Sigmoid colon (tissue), 7 donors: ENCODE data around the gene MAGT1. TPM values are rescaled to one million over a fixed set of nuclear protein-coding genes. Genes with fewer than 3 reads are reported as not detected.
"Not testable (repeated sequence)": the region's sequence is repeated elsewhere in the genome, so short reads cannot be mapped to it uniquely, and the experiment has no call there.

ENCODE experiments used
- DNase-seq: peaks from one replicate; pipeline ENCODE4 v3.0.0-alpha.2; 2019
- H3K27ac ChIP-seq, 4 donors: fragments of 200-600 bp; sonication (generic); one replicate each; pipeline ENCODE4 v1.5.1; 2016 to 2019; ENCODE audit warnings: mild to moderate bottlenecking in 1 of 4
- H3K27me3 ChIP-seq, 3 donors: fragments of 200-600 bp; sonication (generic); one replicate each; pipeline ENCODE4 v1.5.1; 2019; ENCODE audit warnings: mild to moderate bottlenecking in 1 of 3
- H3K36me3 ChIP-seq, 4 donors: fragments of 200-600 bp; sonication (generic); one replicate each; pipeline ENCODE4 v1.5.1; 2016 to 2019
- H3K4me1 ChIP-seq, 4 donors: fragments of 200-600 bp; sonication (generic); one replicate each; pipeline ENCODE4 v1.5.1; 2017 to 2019
- H3K4me3 ChIP-seq, 4 donors: fragments of 200-600 bp; sonication (generic); one replicate each; pipeline ENCODE4 v1.5.1; 2017 to 2019; ENCODE audit warnings: mild to moderate bottlenecking in 2 of 4, moderate library complexity in 1 of 4
- H3K9me3 ChIP-seq, 4 donors: fragments of 200-600 bp in 3 of 4; sonication (generic) in 3 of 4; one replicate each; pipeline versions ENCODE4 v1.5.1 to v1.6.1; 2013 to 2019
- CTCF ChIP-seq, 4 experiments: fragments of 450-650 bp in 3 of 4; fragments of 200-600 bp in 1 of 4; IDR thresholded peaks; one replicate each; pipeline ENCODE4 v1.5.1; 2016 to 2019; ENCODE audit warnings: antibody characterized with exemption in 4 of 4, mild to moderate bottlenecking in 3 of 4, moderate library complexity in 2 of 4
- EP300 ChIP-seq, 4 donors: sonication (generic); formaldehyde crosslinking; IDR thresholded peaks; one replicate each; pipeline ENCODE4 v1.6.1; 2017; ENCODE audit warnings: antibody characterized with exemption in 4 of 4
- POLR2A ChIP-seq, 2 donors: fragments of 450-650 bp; IDR thresholded peaks; one replicate each; pipeline ENCODE4 v1.6.1; 2016; ENCODE audit warnings: antibody characterized with exemption in 2 of 2, mild to moderate bottlenecking in 2 of 2, moderate library complexity in 2 of 2
- POLR2AphosphoS5 ChIP-seq, 4 donors: sonication (generic); formaldehyde crosslinking; IDR thresholded peaks; one replicate each; pipeline ENCODE4 v1.6.1; 2017; ENCODE audit warnings: antibody characterized with exemption in 4 of 4
- WGBS, 2 donors: extraction: QIAGEN DNeasy Blood & Tissue Kit; methylation state at CpG; one replicate each; pipeline ENCODE4 v1.1.7; 2013; 5-methylcytosine and 5-hydroxymethylcytosine counted together
- intact Hi-C: fragments of 100-400 bp; cut with DNase I; formaldehyde crosslinking; loops from one replicate; pipeline ENCODE4 v1.15.1; 2023
- polyA plus RNA-seq, 3 donors: library from polyadenylated mRNA; stranded (reverse); fragments of 200-250 nt; gene quantifications; one replicate each; pipeline ENCODE4 v1.2.3, GENCODE V29; 2013
- total RNA-seq, 4 donors: library from RNA; depleted of rRNA; stranded (reverse); fragments of >200 nt; gene quantifications; one replicate each; pipeline ENCODE4 v1.1.0, GENCODE V29; 2016
- donor health status: healthy with polysubstance abuse.
- donor health status: Bipolar disorder and iron deficiency.
- donor health status: healthy.

Gene MAGT1
- total and polyA plus RNA-seq, 7 donors = 4.8 to 29.5 (median 26.8) TPM

DNA sequence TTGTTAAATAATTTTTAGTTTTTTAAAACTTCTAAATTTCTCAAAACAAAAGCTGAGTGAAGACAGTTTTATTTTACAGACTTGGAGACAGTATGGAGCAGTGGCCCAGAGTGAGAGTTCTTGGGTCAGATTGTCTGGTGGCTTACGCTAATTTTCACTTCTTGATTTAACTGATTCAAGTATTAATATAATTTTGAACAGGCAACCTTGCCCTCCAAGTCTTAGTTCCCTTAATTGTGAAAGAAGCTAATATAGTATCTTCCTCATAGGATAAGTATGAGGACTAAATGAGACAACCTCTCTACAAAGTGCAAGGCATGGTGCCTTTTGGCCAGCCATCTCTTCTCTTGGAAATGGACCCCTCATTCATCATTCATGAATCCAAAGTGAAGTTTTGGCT is 40.7 kb upstream of the MAGT1 start:
- DNase-seq = no peak
- no peaks in the 10 kb centered on the region for H3K36me3 ChIP-seq
- no peak overlapping the region for H3K4me3 ChIP-seq
- 81 to 91% methylated on average over 1 of the region's 1 CpG for WGBS, 2 donors
- no peaks in the 10 kb centered on the region for H3K27me3 ChIP-seq
- intact Hi-C loops = no loop called here
- TF ChIP-seq CTCF (IDR thresholded peaks at IDR 0.05) = no peak
- TF ChIP-seq POLR2AphosphoS5 (IDR thresholded peaks at IDR 0.05) = no peak
- TF ChIP-seq POLR2A (IDR thresholded peaks at IDR 0.05) = no peak
- TF ChIP-seq EP300 (IDR thresholded peaks at IDR 0.05) = no peak
- H3K9me3 ChIP-seq = no peaks in the 10 kb centered on the region
- no peak overlapping the region for H3K27ac ChIP-seq
- H3K4me1 ChIP-seq = peaks cover 0 to 11% (median 0%) of the 10 kb centered on the region in 4 donors

DNA sequence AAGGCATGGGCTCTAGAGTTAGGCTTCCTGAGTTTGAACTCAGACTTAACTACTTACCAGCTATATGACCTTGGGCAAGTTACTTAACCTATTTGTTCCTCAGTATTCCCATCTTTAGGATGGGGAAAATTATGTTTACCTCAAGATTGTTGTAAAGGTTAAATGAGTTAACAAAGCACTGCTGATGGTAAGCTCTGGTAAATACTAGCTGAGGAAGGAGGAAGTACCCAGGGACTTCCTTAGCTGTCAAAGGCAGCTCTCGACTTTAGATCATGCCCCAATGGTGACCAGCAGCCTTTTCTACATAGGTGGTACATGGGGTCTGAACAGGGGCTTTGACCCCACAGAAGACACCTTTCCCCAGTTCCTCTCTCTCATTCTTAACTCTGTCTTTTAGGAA is 35.3 kb upstream of the MAGT1 start:
- Histone ChIP-seq H3K4me1 (peaks cover 0 to 7% (median 0%) of the 10 kb centered on the region in 4 donors), H3K4me3 (no peak overlapping the region), H3K9me3 (no peaks in the 10 kb centered on the region), H3K27ac (no peak overlapping the region), H3K36me3 (no peaks in the 10 kb centered on the region), H3K27me3 (no peaks in the 10 kb centered on the region)
- TF ChIP-seq CTCF (IDR thresholded peaks at IDR 0.05) = no peak
- TF ChIP-seq EP300 (IDR thresholded peaks at IDR 0.05) = no peak
- WGBS, 2 donors = 69 to 71% methylated on average over 1 of the region's 1 CpG
- intact Hi-C loops = no loop called here
- DNase-seq = no peak

- Histone ChIP-seq H3K4me1 (no peaks in the 10 kb centered on the region), H3K4me3 (no peak overlapping the region)
These were observed 30.5 kb upstream of the MAGT1 start for GRCh38 chrX:77925764-77926163.

DNA sequence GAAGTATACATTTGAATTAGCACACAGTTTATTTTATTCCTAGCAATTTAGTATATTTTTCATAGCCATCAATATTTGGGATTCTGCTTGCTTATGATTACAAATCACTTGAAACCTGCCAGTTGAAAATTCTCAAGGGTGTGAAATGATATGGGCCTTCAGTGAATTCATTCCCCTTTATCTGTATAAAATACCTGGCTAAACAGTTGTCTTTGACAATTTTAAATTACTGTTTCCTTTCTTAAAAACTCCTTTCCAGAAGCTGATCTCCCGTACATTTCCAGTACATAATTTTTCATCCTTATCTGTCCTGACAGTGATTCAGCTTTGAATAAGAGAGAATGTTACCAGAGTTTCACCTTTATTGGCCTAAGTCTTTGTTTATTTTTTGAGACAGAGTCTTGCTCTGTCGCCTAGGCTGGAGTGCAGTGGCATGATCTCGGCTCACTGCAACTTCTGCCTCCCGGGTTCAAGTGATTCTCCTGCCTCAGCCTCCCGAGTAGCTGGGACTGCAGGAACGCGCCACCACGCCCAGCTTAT is 29.2 kb upstream of the MAGT1 start:
- 40 to 78% methylated on average over 8 of the region's 8 CpGs for whole genome bisulfite sequencing, 2 donors
- Histone ChIP-seq H3K27me3 (no peaks in the 10 kb centered on the region), H3K4me1 (no peaks in the 10 kb centered on the region), H3K27ac (no peak overlapping the region), H3K9me3 (no peaks in the 10 kb centered on the region), H3K36me3 (no peaks in the 10 kb centered on the region), H3K4me3 (no peak overlapping the region)
- no peak for TF ChIP-seq POLR2A (IDR thresholded peaks at IDR 0.05)
- no peak for TF ChIP-seq EP300 (IDR thresholded peaks at IDR 0.05)
- no peak for TF ChIP-seq POLR2AphosphoS5 (IDR thresholded peaks at IDR 0.05)
- no peak for TF ChIP-seq CTCF (IDR thresholded peaks at IDR 0.05)
- intact Hi-C loops = no loop called here
- no peak for DNase-seq

More at GRCh38 chrX:77925764-77926163, 30.5 kb upstream of the MAGT1 start:
- WGBS, 2 donors = 2 to 13% methylated on average over 3 of the region's 3 CpGs
- no peak for DNase-seq
- TF ChIP-seq EP300 (IDR thresholded peaks at IDR 0.05) = no peak
- no peak for TF ChIP-seq CTCF (IDR thresholded peaks at IDR 0.05)
- TF ChIP-seq POLR2AphosphoS5 (IDR thresholded peaks at IDR 0.05) = no peak
- no peak for TF ChIP-seq POLR2A (IDR thresholded peaks at IDR 0.05)
- no peaks in the 10 kb centered on the region for H3K9me3 ChIP-seq
- H3K36me3 ChIP-seq = no peaks in the 10 kb centered on the region
- no peaks in the 10 kb centered on the region for H3K27me3 ChIP-seq
- no peak overlapping the region for H3K27ac ChIP-seq
- intact Hi-C loops = no loop called here

GRCh38 chrX:77922787-77923186 is 27.6 kb upstream of the MAGT1 start:
- no peaks in the 10 kb centered on the region for H3K4me1 ChIP-seq
- no peak overlapping the region for H3K27ac ChIP-seq

DNA sequence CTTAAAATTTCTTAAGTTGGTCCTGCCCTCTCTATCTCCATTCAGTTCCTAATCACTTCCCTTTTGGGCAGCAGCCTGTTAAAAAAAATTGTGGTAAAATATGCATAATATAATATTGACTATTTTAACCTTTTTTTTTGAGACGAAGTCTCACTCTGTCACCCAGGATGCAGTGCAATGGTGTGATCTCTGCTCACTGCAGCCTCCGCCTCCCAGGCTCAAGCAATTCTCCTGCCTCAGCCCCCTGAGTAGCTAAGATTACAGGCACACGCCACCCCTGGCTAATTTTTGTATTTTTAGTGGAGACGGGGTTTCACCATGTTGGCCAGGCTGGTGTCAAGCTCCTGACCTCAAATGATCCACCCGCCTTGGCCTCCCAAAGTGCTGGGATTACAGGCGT is 24.1 kb upstream of the MAGT1 start:
- DNase-seq, intact Hi-C loops, H3K4me3 ChIP-seq, H3K4me1 ChIP-seq, H3K9me3 ChIP-seq, H3K36me3 ChIP-seq, H3K27ac ChIP-seq, H3K27me3 ChIP-seq: not testable (repeated sequence)
- WGBS, 2 donors = 72 to 88% methylated on average over 6 of the region's 6 CpGs

More at GRCh38 chrX:77922787-77923186, 27.6 kb upstream of the MAGT1 start:
- no peak overlapping the region for H3K4me3 ChIP-seq
- no peak for DNase-seq
- no peak for TF ChIP-seq POLR2AphosphoS5 (IDR thresholded peaks at IDR 0.05)
- no peak for TF ChIP-seq CTCF (IDR thresholded peaks at IDR 0.05)
- no peak for TF ChIP-seq POLR2A (IDR thresholded peaks at IDR 0.05)
- no peak for TF ChIP-seq EP300 (IDR thresholded peaks at IDR 0.05)
- H3K27me3 ChIP-seq = no peaks in the 10 kb centered on the region
- intact Hi-C loops = no loop called here
- no peaks in the 10 kb centered on the region for H3K36me3 ChIP-seq
- H3K9me3 ChIP-seq = no peaks in the 10 kb centered on the region
